ENCODE data around the gene USP34.
A peak's percentile ranks its signal among the peaks of the same experiment; 100 is the strongest.
"Not testable (repeated sequence)": the region's sequence is repeated elsewhere in the genome, so short reads cannot be mapped to it uniquely, and the experiment has no call there.

Gene USP34

GRCh38 chr2:61471905-61472805 lies 1.3 kb upstream of the USP34 start:
- peak in 1 of 2 experiments; percentile 41 for DNase-seq (ENCODE audit: low read depth in 1 of 2, low spot score in 1 of 2)
- in situ Hi-C loops (cut with HindIII; ENCODE audit: low pct_unique_long_range_greater_than_20kb, low sequenced_read_pairs): no loop called here
- no peak for TF ChIP-seq JUND (IDR thresholded peaks at IDR 0.05; ENCODE audit: low read depth)

- in situ Hi-C loops (cut with HindIII; ENCODE audit: low pct_unique_long_range_greater_than_20kb, low sequenced_read_pairs): no loop called here
- TF ChIP-seq JUND (IDR thresholded peaks at IDR 0.05; ENCODE audit: low read depth): no peak
- DNase-seq (ENCODE audit: low read depth in 1 of 2, low spot score in 1 of 2): peak; percentile 73 to 87
Observed at GRCh38 chr2:61470122-61470951, 550 bp downstream of the USP34 start.

GRCh38 chr2:61469424-61470121 lies 1.3 kb downstream of the USP34 start:
- DNase-seq (ENCODE audit: low read depth in 1 of 2, low spot score in 1 of 2): no peak
- in situ Hi-C loops (cut with HindIII; ENCODE audit: low pct_unique_long_range_greater_than_20kb, low sequenced_read_pairs): no loop called here
- no peak for TF ChIP-seq JUND (IDR thresholded peaks at IDR 0.05; ENCODE audit: low read depth)

- in situ Hi-C loops (cut with HindIII; ENCODE audit: low pct_unique_long_range_greater_than_20kb, low sequenced_read_pairs); DNase-seq (ENCODE audit: low read depth in 1 of 2, low spot score in 1 of 2): not testable (repeated sequence)
Observed at GRCh38 chr2:61468231-61468630, 2.7 kb downstream of the USP34 start.

- no peak for TF ChIP-seq JUND (IDR thresholded peaks at IDR 0.05; ENCODE audit: low read depth)
- in situ Hi-C loops (cut with HindIII; ENCODE audit: low pct_unique_long_range_greater_than_20kb, low sequenced_read_pairs): no loop called here
- no peak for DNase-seq (ENCODE audit: low read depth in 1 of 2, low spot score in 1 of 2)
Observed at GRCh38 chr2:61465045-61465444, 5.8 kb downstream of the USP34 start.

GRCh38 chr2:61463769-61464475 lies 7.0 kb downstream of the USP34 start:
- in situ Hi-C loops (cut with HindIII; ENCODE audit: low pct_unique_long_range_greater_than_20kb, low sequenced_read_pairs): no loop called here
- no peak for DNase-seq (ENCODE audit: low read depth in 1 of 2, low spot score in 1 of 2)
- TF ChIP-seq JUND (IDR thresholded peaks at IDR 0.05; ENCODE audit: low read depth): no peak

GRCh38 chr2:61461404-61461803 lies 9.5 kb downstream of the USP34 start:
- DNase-seq (ENCODE audit: low read depth in 1 of 2, low spot score in 1 of 2): no peak
- no peak for TF ChIP-seq JUND (IDR thresholded peaks at IDR 0.05; ENCODE audit: low read depth)
- in situ Hi-C loops (cut with HindIII; ENCODE audit: low pct_unique_long_range_greater_than_20kb, low sequenced_read_pairs): no loop called here

GRCh38 chr2:61460163-61460562 lies 10.7 kb downstream of the USP34 start:
- in situ Hi-C loops (cut with HindIII; ENCODE audit: low pct_unique_long_range_greater_than_20kb, low sequenced_read_pairs): no loop called here
- no peak for DNase-seq (ENCODE audit: low read depth in 1 of 2, low spot score in 1 of 2)
- no peak for TF ChIP-seq JUND (IDR thresholded peaks at IDR 0.05; ENCODE audit: low read depth)

- no peak for DNase-seq (ENCODE audit: low read depth in 1 of 2, low spot score in 1 of 2)
- in situ Hi-C loops (cut with HindIII; ENCODE audit: low pct_unique_long_range_greater_than_20kb, low sequenced_read_pairs): no loop called here
- TF ChIP-seq JUND (IDR thresholded peaks at IDR 0.05; ENCODE audit: low read depth): no peak
Observed at GRCh38 chr2:61456746-61457420, 14.0 kb downstream of the USP34 start.

GRCh38 chr2:61456070-61456745 lies 14.7 kb downstream of the USP34 start:
- in situ Hi-C loops (cut with HindIII; ENCODE audit: low pct_unique_long_range_greater_than_20kb, low sequenced_read_pairs): no loop called here
- no peak for TF ChIP-seq JUND (IDR thresholded peaks at IDR 0.05; ENCODE audit: low read depth)
- no peak for DNase-seq (ENCODE audit: low read depth in 1 of 2, low spot score in 1 of 2)

GRCh38 chr2:61454972-61455371 lies 15.9 kb downstream of the USP34 start:
- DNase-seq (ENCODE audit: low read depth in 1 of 2, low spot score in 1 of 2); in situ Hi-C loops (cut with HindIII; ENCODE audit: low pct_unique_long_range_greater_than_20kb, low sequenced_read_pairs): not testable (repeated sequence)

All from T47D (cell line).